Sigmoid colon (tissue), 7 donors: ENCODE measurements around the gene TMTC1. TPM values are rescaled to one million over a fixed set of nuclear protein-coding genes. Genes with fewer than 3 reads are reported as not detected.

Experiments
- DNase-seq: peaks from one replicate; pipeline ENCODE4 v3.0.0-alpha.2; 2019
- H3K27ac ChIP-seq, 4 donors: fragments of 200-600 bp; sonication (generic); one replicate each; pipeline ENCODE4 v1.5.1; 2016 to 2019; ENCODE audit warnings: mild to moderate bottlenecking in 1 of 4
- H3K27me3 ChIP-seq, 3 donors: fragments of 200-600 bp; sonication (generic); one replicate each; pipeline ENCODE4 v1.5.1; 2019; ENCODE audit warnings: mild to moderate bottlenecking in 1 of 3
- H3K36me3 ChIP-seq, 4 donors: fragments of 200-600 bp; sonication (generic); one replicate each; pipeline ENCODE4 v1.5.1; 2016 to 2019
- H3K4me1 ChIP-seq, 4 donors: fragments of 200-600 bp; sonication (generic); one replicate each; pipeline ENCODE4 v1.5.1; 2017 to 2019
- H3K4me3 ChIP-seq, 4 donors: fragments of 200-600 bp; sonication (generic); one replicate each; pipeline ENCODE4 v1.5.1; 2017 to 2019; ENCODE audit warnings: mild to moderate bottlenecking in 2 of 4, moderate library complexity in 1 of 4
- H3K9me3 ChIP-seq, 4 donors: fragments of 200-600 bp in 3 of 4; sonication (generic) in 3 of 4; one replicate each; pipeline versions ENCODE4 v1.5.1 to v1.6.1; 2013 to 2019
- EP300 ChIP-seq, 4 donors: sonication (generic); formaldehyde crosslinking; IDR thresholded peaks; one replicate each; pipeline ENCODE4 v1.6.1; 2017; ENCODE audit warnings: antibody characterized with exemption in 4 of 4
- POLR2A ChIP-seq, 2 donors: fragments of 450-650 bp; IDR thresholded peaks; one replicate each; pipeline ENCODE4 v1.6.1; 2016; ENCODE audit warnings: antibody characterized with exemption in 2 of 2, mild to moderate bottlenecking in 2 of 2, moderate library complexity in 2 of 2
- POLR2AphosphoS5 ChIP-seq, 4 donors: sonication (generic); formaldehyde crosslinking; IDR thresholded peaks; one replicate each; pipeline ENCODE4 v1.6.1; 2017; ENCODE audit warnings: antibody characterized with exemption in 4 of 4
- WGBS, 2 donors: extraction: QIAGEN DNeasy Blood & Tissue Kit; methylation state at CpG; one replicate each; pipeline ENCODE4 v1.1.7; 2013; 5-methylcytosine and 5-hydroxymethylcytosine counted together
- intact Hi-C: fragments of 100-400 bp; cut with DNase I; formaldehyde crosslinking; loops from one replicate; pipeline ENCODE4 v1.15.1; 2023
- polyA plus RNA-seq, 3 donors: library from polyadenylated mRNA; stranded (reverse); fragments of 200-250 nt; gene quantifications; one replicate each; pipeline ENCODE4 v1.2.3, GENCODE V29; 2013
- total RNA-seq, 4 donors: library from RNA; depleted of rRNA; stranded (reverse); fragments of >200 nt; gene quantifications; one replicate each; pipeline ENCODE4 v1.1.0, GENCODE V29; 2016
- TF ChIP-seq, protein P1 (sequence below), 4 experiments: fragments of 450-650 bp in 3 of 4; fragments of 200-600 bp in 1 of 4; IDR thresholded peaks; one replicate each; pipeline ENCODE4 v1.5.1; 2016 to 2019; ENCODE audit warnings: antibody characterized with exemption in 4 of 4, mild to moderate bottlenecking in 3 of 4, moderate library complexity in 2 of 4
- donor health status: healthy with polysubstance abuse.
- donor health status: Bipolar disorder and iron deficiency.
- donor health status: healthy.

TMTC1 gene
- total and polyA plus RNA-seq, 7 donors, result 0.46 to 77.5 (median 61.5) TPM

DNA sequence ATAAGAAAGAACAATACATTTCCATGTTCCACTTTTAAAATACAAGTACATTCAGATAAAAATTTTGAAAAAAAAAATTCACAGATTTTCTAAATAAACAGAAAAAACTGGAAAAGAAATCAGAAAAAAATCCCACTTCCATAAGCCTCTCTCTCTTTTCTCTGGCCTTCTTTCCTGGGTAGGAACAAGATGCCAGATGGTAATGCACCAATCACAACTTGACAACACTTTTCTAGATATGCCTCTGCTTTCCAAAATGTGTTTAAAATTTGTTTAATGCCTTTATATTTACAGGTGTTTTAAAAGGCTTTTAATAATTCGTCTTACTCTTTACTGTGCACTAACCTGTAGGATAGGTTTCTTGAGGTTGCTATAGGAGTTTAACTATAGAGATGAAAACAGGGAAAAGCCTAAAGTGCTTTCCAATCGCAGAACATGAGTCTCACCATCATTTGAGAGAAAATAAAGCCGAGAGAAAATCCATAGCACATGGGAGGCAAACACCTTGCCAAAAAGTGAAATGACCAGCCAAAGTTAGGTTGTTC, 74.2 kb downstream of the TMTC1 start:
- intact Hi-C loops, result loop anchor here (5.0 kb wide), 1 partner anchor 73 kb away; the partner anchor contains the start of gene TMTC1
- Histone ChIP-seq H3K27ac (peak overlapping the region in 2 of 4 donors; percentile 34 to 35), H3K9me3 (no peaks in the 10 kb centered on the region), H3K4me1 (peaks cover 0 to 59% (median 38%) of the 10 kb centered on the region in 4 donors), H3K27me3 (no peaks in the 10 kb centered on the region), H3K36me3 (no peaks in the 10 kb centered on the region), H3K4me3 (no peak overlapping the region)
- DNase-seq, result no peak
- WGBS, 2 donors, result 69 to 78% methylated on average over 3 of the region's 3 CpGs
- TF ChIP-seq POLR2AphosphoS5 (IDR thresholded peaks at IDR 0.05) (no peak), EP300 (IDR thresholded peaks at IDR 0.05) (no peak), POLR2A (IDR thresholded peaks at IDR 0.05) (no peak)
- TF ChIP-seq, protein P1, sequence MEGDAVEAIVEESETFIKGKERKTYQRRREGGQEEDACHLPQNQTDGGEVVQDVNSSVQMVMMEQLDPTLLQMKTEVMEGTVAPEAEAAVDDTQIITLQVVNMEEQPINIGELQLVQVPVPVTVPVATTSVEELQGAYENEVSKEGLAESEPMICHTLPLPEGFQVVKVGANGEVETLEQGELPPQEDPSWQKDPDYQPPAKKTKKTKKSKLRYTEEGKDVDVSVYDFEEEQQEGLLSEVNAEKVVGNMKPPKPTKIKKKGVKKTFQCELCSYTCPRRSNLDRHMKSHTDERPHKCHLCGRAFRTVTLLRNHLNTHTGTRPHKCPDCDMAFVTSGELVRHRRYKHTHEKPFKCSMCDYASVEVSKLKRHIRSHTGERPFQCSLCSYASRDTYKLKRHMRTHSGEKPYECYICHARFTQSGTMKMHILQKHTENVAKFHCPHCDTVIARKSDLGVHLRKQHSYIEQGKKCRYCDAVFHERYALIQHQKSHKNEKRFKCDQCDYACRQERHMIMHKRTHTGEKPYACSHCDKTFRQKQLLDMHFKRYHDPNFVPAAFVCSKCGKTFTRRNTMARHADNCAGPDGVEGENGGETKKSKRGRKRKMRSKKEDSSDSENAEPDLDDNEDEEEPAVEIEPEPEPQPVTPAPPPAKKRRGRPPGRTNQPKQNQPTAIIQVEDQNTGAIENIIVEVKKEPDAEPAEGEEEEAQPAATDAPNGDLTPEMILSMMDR (IDR thresholded peaks at IDR 0.05), result no peak

DNA sequence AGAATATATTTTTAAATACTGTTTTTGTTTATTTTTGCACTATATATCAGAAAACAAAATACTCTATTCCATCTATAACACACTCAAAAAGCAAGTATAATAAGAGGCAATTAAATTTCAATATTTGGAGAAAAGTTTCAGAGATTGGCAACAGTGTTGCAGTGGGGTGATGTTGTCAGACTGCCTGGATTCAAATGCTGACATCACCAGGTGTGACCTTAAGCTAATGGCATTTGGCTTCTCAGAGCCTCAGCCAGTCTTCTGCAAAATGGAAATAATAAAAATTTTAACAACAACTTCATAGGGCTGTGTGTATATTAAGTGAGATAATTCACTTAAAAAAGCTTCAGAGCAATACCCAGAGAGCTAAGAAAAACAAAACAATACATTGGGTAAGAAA, 74.7 kb downstream of the TMTC1 start:
- Histone ChIP-seq H3K4me3 (no peak overlapping the region), H3K4me1 (peaks cover 0 to 56% (median 36%) of the 10 kb centered on the region in 4 donors), H3K36me3 (no peaks in the 10 kb centered on the region), H3K27me3 (no peaks in the 10 kb centered on the region), H3K9me3 (no peaks in the 10 kb centered on the region), H3K27ac (no peak overlapping the region)
- TF ChIP-seq EP300 (IDR thresholded peaks at IDR 0.05) (no peak), POLR2A (IDR thresholded peaks at IDR 0.05) (no peak), POLR2AphosphoS5 (IDR thresholded peaks at IDR 0.05) (no peak)
- TF ChIP-seq, protein P1 (IDR thresholded peaks at IDR 0.05), result no peak
- intact Hi-C loops, result loop anchor here (5.0 kb wide), 1 partner anchor 73 kb away; the partner anchor contains the start of gene TMTC1
- DNase-seq, result no peak

GRCh38 chr12:29707846-29708245, 75.9 kb downstream of the TMTC1 start:
- no peaks in the 10 kb centered on the region for H3K9me3 ChIP-seq
- H3K27ac ChIP-seq, result no peak overlapping the region
- TF ChIP-seq EP300 (IDR thresholded peaks at IDR 0.05), result no peak
- no peak for TF ChIP-seq POLR2A (IDR thresholded peaks at IDR 0.05)
- TF ChIP-seq, protein P1 (IDR thresholded peaks at IDR 0.05), result no peak
- no peak for TF ChIP-seq POLR2AphosphoS5 (IDR thresholded peaks at IDR 0.05)
- peaks cover 0 to 58% (median 34%) of the 10 kb centered on the region in 4 donors for H3K4me1 ChIP-seq
- H3K4me3 ChIP-seq, result no peak overlapping the region
- WGBS, 2 donors, result 68 to 87% methylated on average over 2 of the region's 2 CpGs
- no peaks in the 10 kb centered on the region for H3K27me3 ChIP-seq
- no peak for DNase-seq
- H3K36me3 ChIP-seq, result no peaks in the 10 kb centered on the region
- intact Hi-C loops, result loop anchor here (5.0 kb wide), 1 partner anchor 74 kb away; the partner anchor contains the start of gene TMTC1

DNA sequence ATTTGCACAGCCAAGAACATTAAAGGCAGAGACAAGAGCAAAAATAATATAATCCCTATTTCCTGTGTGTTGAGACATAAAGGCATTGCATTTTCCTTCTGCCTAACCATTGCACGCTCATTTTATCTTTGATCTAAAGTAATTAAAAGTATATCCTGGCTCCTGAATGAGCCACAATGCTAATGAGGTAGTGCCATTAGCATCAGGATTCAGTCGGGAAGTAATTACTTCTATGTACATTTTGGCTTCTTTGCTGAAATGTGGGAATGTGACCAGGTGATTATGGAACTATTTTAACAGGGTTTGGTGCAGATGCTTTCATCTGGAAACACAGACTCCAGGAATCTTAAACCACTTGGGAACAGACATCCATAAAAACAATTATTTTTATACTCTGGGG, 77.4 kb downstream of the TMTC1 start:
- Histone ChIP-seq H3K27me3 (no peaks in the 10 kb centered on the region), H3K4me1 (peaks cover 0 to 55% (median 29%) of the 10 kb centered on the region in 4 donors), H3K27ac (peak overlapping the region in 1 of 4 donors; percentile 15), H3K9me3 (no peaks in the 10 kb centered on the region), H3K4me3 (no peak overlapping the region), H3K36me3 (no peaks in the 10 kb centered on the region)
- no peak for DNase-seq
- intact Hi-C loops, result loop anchor here (5.0 kb wide), 1 partner anchor 76 kb away; the partner anchor contains the start of gene TMTC1
- TF ChIP-seq, protein P1 (IDR thresholded peaks at IDR 0.05), result no peak
- no peak for TF ChIP-seq POLR2A (IDR thresholded peaks at IDR 0.05)
- WGBS, 2 donors, result 27 to 54% methylated on average over 2 of the region's 2 CpGs

DNA sequence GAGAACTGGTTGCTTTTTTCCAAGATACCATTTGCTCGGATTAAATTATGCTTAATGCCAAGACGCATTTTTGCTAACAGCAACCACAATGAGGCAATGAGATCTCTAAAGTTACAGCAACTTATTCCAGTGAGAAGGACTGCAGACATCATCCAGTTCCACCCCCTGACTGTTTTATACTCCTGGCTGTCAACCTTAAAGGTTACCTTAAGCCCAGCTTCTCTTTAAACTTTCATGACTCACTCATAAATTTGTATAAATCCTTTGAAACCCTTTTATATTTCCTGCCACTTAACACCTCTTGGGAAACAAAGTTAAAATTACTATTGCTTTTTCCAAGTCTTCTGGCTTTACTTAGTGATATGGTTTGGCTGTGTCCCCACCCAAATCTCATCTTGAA, 80.2 kb downstream of the TMTC1 start:
- intact Hi-C loops, result no loop called here
- WGBS, 2 donors, result 66 to 70% methylated on average over 2 of the region's 2 CpGs

More for the DNA sequence above, 80.2 kb downstream of the TMTC1 start:
- DNase-seq, result no peak
- Histone ChIP-seq H3K4me3 (no peak overlapping the region), H3K27me3 (no peaks in the 10 kb centered on the region), H3K36me3 (no peaks in the 10 kb centered on the region), H3K9me3 (no peaks in the 10 kb centered on the region), H3K4me1 (peaks cover 0 to 33% (median 21%) of the 10 kb centered on the region in 4 donors), H3K27ac (peak overlapping the region in 1 of 4 donors; percentile 1)
- TF ChIP-seq, protein P1 (IDR thresholded peaks at IDR 0.05), result no peak
- no peak for TF ChIP-seq POLR2A (IDR thresholded peaks at IDR 0.05)
- peak; percentile 35 to 73 (median 66) for TF ChIP-seq POLR2AphosphoS5 (IDR thresholded peaks at IDR 0.05)
- peak in 1 of 4 donors; percentile 20 for TF ChIP-seq EP300 (IDR thresholded peaks at IDR 0.05)
